Activated CD8-positive, alpha-beta memory T cell treated with anti-CD3 and anti-CD28 coated beads, Interleukin-2, amount 50 U/mL, for 1 hour (primary cell): ENCODE data around the gene FCAR.
"Not testable (repeated sequence)": the region's sequence is repeated elsewhere in the genome, so short reads cannot be mapped to it uniquely, and the experiment has no call there.

Source experiments
- DNase-seq: peaks from one replicate; pipeline ENCODE4 v3.0.0-alpha.2; 2020; ENCODE audit errors: extremely low read depth

Gene FCAR

DNA sequence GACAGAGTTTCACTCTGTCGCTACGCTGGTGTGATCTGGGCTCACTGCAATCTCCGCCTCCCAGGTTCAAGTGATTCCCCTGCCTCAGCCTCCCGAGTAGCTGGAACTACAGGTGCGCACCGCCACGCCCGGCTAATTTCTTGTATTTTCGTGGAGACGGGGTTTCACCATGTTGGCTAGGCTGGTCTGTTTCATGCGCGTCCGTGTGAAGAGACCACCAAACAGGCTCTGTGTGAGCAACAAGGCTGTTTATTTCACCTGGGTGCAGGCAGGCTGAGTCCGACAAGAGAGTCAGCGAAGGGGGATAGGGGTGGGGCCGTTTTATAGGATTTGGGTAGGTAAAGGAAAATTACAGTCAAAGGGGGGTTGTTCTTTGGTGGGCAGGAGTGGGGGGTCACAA lies 20.1 kb downstream of the FCAR start:
- DNase-seq = not testable (repeated sequence)

DNA sequence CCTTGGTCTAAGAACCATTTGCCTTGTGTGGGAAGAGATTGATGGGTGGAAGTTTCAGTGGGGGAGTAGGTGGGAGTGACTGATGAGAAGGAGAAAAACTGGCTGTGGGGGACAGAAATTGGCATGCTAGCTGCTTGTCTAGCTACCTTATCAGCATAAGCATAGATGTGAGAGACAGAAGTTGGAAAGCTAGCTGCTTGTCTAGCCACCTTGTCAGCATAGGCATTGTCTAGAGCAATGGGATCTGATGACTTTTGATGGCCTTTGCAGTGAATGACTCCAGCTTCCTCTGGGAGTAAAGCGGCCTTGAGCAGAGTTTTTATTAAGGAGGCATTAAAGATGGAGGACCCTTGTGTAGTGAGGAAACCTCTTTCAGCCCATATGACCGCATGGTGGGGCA lies 22.0 kb downstream of the FCAR start:
- no peak for DNase-seq

DNA sequence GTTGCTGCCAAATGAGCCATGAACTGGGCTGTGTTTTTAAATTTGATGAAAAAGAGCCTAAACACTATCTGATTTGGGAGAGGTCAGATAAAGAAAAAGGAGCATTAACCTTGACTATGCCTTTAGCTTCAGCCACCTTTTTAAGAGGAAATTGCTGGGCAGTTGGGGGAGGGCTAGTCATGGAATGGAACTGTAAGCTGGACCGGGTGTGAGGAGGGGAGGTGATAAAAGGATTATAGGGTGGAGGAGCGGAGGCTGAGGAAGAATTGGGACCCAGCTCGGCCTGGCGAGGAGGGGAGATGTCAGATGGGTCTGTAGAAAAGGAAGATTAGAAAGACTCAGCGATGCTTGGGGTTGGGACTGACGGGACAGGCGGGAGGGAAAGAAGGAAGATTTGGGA lies 24.6 kb downstream of the FCAR start:
- DNase-seq = not testable (repeated sequence)

DNA sequence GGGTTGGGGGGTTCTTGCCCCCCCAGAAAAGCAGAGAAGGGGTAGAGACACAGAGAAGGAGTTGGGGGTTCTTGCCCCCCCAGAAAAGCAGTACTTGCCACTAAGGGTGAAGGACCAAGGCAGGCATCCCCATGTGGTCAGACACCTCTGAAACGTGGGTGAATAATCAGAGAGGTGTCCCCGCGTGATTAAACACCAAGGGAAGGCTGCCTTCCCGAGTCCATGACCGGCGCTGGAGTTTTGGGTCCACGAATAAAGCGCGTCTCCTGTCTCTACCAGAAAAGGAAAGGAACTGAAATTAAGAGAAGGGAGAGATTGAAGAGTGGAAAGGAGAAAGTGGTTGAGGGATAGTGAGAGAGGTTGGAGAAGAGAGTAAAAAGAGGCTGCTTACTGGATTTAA lies 25.6 kb downstream of the FCAR start:
- DNase-seq = not testable (repeated sequence)

DNA sequence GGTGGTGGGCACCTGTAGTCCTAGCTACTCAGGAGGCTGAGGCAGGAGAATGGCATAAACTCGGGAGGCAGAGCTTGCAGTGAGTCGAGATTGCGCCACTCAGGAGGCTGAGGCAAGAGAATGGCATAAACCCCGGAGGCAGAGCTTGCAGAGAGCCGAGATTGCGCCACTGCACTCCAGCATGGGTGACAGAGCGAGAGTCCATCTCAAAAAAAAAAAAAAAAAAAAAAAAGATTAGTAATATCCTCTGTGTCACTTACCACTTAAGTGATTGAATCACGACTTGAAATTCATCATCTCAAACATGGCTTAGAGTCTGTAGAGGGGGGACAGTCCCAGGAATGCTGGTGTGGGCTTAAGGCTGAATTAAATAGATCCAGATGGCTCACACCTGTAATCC lies 27.1 kb downstream of the FCAR start:
- not testable (repeated sequence) for DNase-seq

- DNase-seq = no peak
Observed at GRCh38 chr19:54902061-54902460, 28.0 kb downstream of the FCAR start.

DNA sequence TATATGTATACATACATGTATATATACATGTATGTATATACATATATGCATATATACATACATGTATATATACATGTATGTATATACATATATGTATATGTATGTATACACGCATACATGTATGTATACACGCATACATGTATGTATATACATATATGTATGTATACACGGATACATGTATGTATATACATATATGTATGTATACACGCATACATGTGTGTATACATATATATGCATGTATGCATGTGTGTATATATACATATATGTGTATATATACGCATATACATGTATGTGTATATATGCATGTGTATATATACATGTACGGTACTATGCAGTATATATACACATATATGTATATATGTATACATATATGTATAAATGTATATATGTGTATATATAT lies 29.3 kb downstream of the FCAR start:
- DNase-seq = no peak

DNA sequence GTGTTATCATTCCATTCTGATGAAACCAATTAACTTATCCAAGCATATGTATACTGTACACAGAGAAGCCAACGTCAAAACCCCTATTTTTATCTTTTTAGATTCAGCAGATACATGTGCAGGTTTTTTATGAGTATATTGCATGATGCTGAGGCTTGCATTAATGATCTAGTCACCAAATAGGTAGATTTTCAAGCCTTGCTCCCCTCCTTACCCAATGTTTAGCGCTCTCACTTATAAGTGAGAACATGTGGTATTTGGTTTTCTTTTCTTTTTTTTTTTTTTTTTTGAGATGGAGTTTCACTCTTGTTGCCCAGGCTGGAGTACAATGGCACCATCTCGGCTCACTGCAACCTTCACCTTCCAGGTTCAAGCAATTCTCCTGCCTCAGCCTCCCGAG lies 30.2 kb downstream of the FCAR start:
- not testable (repeated sequence) for DNase-seq

DNA sequence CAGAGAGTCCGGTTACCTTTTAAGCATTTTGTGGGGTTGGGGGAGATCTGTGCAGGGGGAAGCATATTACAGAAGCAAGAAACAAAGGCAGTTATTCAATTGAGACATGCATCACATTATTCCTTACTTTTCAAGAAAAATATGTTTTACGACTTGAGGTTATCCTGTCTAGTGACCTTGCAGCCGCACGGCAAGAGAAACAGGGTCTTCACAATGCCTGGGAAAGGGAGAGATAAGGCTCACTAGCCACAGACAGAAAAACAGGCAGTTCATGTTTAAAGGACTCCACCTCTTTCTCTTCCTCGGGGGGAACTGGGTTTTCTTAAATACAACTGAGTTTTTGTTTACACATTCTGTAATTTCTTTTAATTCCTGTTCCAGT lies 31.4 kb downstream of the FCAR start:
- DNase-seq = no peak

- DNase-seq = no peak
Observed at GRCh38 chr19:54905803-54906511, 31.9 kb downstream of the FCAR start, which contains the start of gene NCR1. NCR1 (plus strand) TSS chr19:54906148; CDS start chr19:54906188, 40 bp downstream.

DNA sequence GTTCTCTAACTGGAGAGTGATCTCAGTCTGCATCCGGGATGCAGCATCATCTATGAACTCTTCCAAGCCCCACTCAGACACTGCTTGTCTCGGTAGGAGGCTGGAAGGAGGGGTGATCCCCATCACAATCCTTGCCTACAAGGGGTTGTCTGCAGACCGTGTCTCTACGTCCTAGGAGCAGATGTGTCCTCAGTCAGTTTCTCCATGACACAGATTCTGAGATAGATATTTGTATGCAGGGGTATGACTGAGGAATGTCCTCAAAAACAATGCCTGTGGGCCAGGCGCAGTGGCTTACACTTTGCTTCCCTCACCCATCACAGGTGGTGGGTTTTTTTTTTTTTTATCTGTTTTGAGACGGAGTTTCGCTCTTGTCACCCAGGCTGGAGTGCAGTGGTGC lies 32.8 kb downstream of the FCAR start:
- DNase-seq = no peak

GRCh38 chr19:54907899-54908298 lies 33.9 kb downstream of the FCAR start:
- not testable (repeated sequence) for DNase-seq

GRCh38 chr19:54916822-54917221 lies 42.8 kb downstream of the FCAR start:
- no peak for DNase-seq

DNA sequence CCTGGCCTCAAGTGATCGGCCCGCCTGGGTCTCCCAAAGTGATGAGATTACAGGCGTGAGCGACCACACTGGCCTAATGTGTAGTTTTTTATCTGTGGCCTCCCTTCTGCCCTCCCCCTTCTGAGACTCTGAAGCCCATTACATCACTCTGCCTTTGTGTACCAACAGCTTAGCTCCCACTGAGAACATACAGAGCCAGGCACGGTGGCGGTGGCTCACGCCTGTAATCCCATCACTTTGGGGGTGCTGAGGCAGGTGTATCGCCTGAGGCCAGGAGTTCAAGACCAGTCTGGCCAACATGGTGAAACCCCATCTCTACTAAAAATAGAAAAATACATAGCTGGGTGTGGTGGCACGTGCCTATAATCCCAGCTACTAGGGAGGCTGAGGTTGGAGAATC lies 44.5 kb downstream of the FCAR start:
- no peak for DNase-seq

DNA sequence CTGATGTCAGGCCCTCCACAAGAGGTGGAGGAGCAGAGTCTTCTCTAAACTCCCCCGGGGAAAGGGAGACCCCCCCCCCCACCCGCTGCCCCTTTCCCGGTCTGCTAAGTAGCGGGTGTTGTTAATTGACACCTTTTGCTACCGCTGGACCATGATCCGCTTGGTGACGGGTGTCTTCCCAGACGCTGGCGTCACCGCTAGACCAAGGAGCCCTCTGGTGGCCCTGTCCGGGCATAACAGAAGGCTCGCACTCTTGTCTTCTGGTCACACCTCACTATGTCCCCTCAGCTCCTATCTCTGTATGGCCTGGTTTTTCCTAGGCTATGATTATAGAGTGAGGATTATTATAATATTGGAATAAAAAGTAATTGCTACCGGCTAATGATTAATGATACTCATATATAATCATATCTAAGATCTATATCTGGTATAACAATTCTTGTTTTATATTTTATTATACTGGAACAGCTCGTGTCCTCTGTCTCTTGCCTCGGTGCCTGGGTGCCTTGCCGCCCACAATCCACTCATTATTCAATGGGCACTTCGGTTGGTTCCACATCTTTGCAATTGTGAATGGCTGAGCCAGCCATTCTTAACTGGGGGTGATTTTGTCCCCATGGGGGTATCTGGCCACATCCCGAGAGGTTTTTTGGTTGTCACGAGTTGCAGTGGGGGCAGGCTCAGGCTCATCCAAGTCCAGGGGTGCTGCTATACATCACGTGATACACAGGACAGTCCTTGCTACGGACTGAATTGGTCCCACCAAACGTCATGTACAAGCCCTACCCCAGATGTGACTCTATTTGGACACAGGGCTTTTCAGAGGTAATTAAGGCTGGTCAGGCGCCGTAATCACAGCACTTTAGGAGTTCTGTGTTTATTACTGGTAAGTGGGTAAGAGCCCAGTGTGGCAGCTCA lies 45.9 kb downstream of the FCAR start:
- not testable (repeated sequence) for DNase-seq

- DNase-seq = no peak
Observed at GRCh38 chr19:54921082-54921481, 47.0 kb downstream of the FCAR start.

DNA sequence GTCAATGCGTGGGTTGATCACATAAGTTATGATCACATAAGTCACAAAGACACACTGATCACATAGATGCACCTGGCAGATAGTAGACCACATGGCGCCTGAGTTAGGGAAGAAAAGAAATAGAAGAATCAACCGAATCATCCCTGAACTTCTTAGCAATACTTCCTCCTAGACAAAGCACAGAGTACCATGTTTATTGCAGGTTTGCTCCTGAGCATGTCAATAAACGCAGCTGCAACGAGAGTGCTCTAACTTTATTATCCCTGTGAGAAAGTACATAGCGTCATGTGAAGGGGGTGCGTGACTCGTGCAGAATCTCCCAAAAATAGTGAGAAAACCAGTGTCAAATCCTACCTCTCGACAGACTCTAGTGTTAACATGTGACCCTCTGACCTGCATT lies 49.2 kb downstream of the FCAR start:
- no peak for DNase-seq

GRCh38 chr19:54928299-54928698 lies 54.3 kb downstream of the FCAR start:
- no peak for DNase-seq

- no peak for DNase-seq
Observed at GRCh38 chr19:54937926-54938325, 63.9 kb downstream of the FCAR start.

GRCh38 chr19:54938906-54939305 lies 64.9 kb downstream of the FCAR start:
- DNase-seq = no peak

DNA sequence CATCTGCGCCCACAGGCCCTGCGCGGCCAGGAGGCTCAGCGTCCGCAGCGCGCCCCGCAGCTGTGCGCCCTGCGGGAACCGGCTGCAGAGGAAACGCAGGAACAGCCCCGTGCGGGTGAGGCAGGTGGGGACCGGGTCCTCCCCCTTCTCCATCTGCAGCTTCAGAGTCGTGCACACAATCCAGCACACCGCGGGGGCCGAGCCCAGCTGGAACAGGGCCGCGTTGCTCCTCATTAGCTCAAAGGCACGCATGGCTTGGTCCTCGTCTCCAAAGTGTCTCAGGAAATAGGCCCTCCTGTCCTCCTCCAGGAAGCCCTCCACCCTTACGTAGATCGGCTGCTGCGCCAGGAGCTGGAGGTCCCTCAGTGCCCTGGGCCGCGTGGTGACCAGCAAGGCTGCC lies 65.5 kb downstream of the FCAR start:
- DNase-seq = not testable (repeated sequence)
